Measurements from ENCODE around the gene GIMAP2.
"Not testable (repeated sequence)": the region's sequence is repeated elsewhere in the genome, so short reads cannot be mapped to it uniquely, and the experiment has no call there.

GRCh38 chr7:150671798-150672585 is 13.5 kb upstream of the GIMAP2 start:
- TF ChIP-seq, protein P1, sequence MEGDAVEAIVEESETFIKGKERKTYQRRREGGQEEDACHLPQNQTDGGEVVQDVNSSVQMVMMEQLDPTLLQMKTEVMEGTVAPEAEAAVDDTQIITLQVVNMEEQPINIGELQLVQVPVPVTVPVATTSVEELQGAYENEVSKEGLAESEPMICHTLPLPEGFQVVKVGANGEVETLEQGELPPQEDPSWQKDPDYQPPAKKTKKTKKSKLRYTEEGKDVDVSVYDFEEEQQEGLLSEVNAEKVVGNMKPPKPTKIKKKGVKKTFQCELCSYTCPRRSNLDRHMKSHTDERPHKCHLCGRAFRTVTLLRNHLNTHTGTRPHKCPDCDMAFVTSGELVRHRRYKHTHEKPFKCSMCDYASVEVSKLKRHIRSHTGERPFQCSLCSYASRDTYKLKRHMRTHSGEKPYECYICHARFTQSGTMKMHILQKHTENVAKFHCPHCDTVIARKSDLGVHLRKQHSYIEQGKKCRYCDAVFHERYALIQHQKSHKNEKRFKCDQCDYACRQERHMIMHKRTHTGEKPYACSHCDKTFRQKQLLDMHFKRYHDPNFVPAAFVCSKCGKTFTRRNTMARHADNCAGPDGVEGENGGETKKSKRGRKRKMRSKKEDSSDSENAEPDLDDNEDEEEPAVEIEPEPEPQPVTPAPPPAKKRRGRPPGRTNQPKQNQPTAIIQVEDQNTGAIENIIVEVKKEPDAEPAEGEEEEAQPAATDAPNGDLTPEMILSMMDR (IDR thresholded peaks at IDR 0.05), result not testable (repeated sequence)
- not testable (repeated sequence) for TF ChIP-seq POLR2A (IDR thresholded peaks at IDR 0.05)
